Ovary (tissue), 10 donors: Measurements from ENCODE around the gene DXO. TPM values are rescaled to one million over a fixed set of nuclear protein-coding genes. Genes with fewer than 3 reads are reported as not detected.
"Not testable (repeated sequence)": the region's sequence is repeated elsewhere in the genome, so short reads cannot be mapped to it uniquely, and the experiment has no call there.

ENCODE experiments used
- DNase-seq, 5 donors: peaks; one replicate each; pipeline ENCODE4 v3.0.0-alpha.2; 2019 to 2020
- H3K27ac ChIP-seq, 2 donors: fragments of 200-600 bp; one replicate each; pipeline versions ENCODE4 v1.5.1 to v1.8.0; 2019 to 2022
- H3K27me3 ChIP-seq: fragments of 200-600 bp; one replicate; pipeline ENCODE4 v1.8.0; 2022
- H3K36me3 ChIP-seq: fragments of 200-600 bp; sonication (generic); one replicate; pipeline ENCODE4 v1.5.1; 2019
- H3K4me1 ChIP-seq: one replicate; pipeline ENCODE4 v1.8.1; 2013; ENCODE audit warnings: mild to moderate bottlenecking, moderate library complexity; ENCODE audit not compliant: insufficient read depth
- H3K4me3 ChIP-seq: fragments of 200-600 bp; sonication (generic); one replicate; pipeline ENCODE4 v1.5.1; 2017
- H3K9me3 ChIP-seq, 2 donors: fragments of 200-600 bp in 1 of 2; sonication (generic) in 1 of 2; one replicate each; pipeline versions ENCODE4 v1.5.1 to v1.8.1; 2013 to 2019; ENCODE audit warnings: mild to moderate bottlenecking in 1 of 2, moderate library complexity in 1 of 2
- CTCF ChIP-seq, 3 donors: fragments of 450-650 bp in 2 of 3; fragments of 200-600 bp in 1 of 3; IDR thresholded peaks; one replicate each; pipeline versions ENCODE4 v1.5.1 to v1.8.0; 2016 to 2022; ENCODE audit warnings: antibody characterized with exemption in 3 of 3, mild to moderate bottlenecking in 1 of 3
- EP300 ChIP-seq: sonication (generic); formaldehyde crosslinking; IDR thresholded peaks from one replicate; pipeline ENCODE4 v1.6.1; 2017; ENCODE audit warnings: antibody characterized with exemption
- POLR2A ChIP-seq: fragments of 450-650 bp; IDR thresholded peaks from one replicate; pipeline ENCODE4 v1.6.1; 2017; ENCODE audit warnings: antibody characterized with exemption, mild to moderate bottlenecking, moderate library complexity
- WGBS, 3 donors: extraction: QIAGEN DNeasy Blood & Tissue Kit in 1 of 3; methylation state at CpG; one replicate each; pipeline versions ENCODE4 v1.1.5 to v1.1.7; 2013 to 2017; 5-methylcytosine and 5-hydroxymethylcytosine counted together
- intact Hi-C, 4 donors: fragments of 100-400 bp; cut with DNase I; formaldehyde crosslinking; loops; one replicate each; pipeline versions ENCODE4 v1.11.0 to v1.15.1; 2022 to 2023
- long read RNA-seq, 3 donors: library from polyadenylated mRNA in 2 of 3; unstranded in 2 of 3; transcript quantifications; one replicate each; pipeline ENCODE4 v2.0.0 and lab custom pipeline, GENCODE V29; 2021 to 2026
- polyA plus RNA-seq, 2 donors: library from polyadenylated mRNA; stranded (reverse); fragments of 200-250 nt in 1 of 2; fragments of 350-450 nt in 1 of 2; fragmentation: Illumina TruSeq in 1 of 2; extraction: RNeasy Lipid Tissue Mini Kit (QIAGEN cat#74804) in 1 of 2; gene quantifications; one replicate each; pipeline ENCODE4 v1.2.3, GENCODE V29; 2013 to 2014
- total RNA-seq, 7 donors: library from RNA; depleted of rRNA in 2 of 7; stranded (reverse); fragments of >200 nt in 2 of 7; fragmentation: NEBNext Ultra II Directional in 3 of 7; extraction: Animal tissue kit (Norgen Biotek cat#: 25700) in 3 of 7; gene quantifications; one replicate each; pipeline versions ENCODE4 v1.1.0 to v1.2.4, GENCODE V29; 2016 to 2023
- donor health status: DM: no; HTN: no; CAD: no; lungs with moderate emphysema.
- donor health status: DM: no; HTN: no; CAD: no.
- donor health status: Bipolar disorder and iron deficiency.
- donor health status: DM: yes; HTN: yes; CAD: no.
- donor health status: DM: no; HTN: no; CAD: no.
- donor health status: DM: yes; HTN: yes; CAD: no.

DXO gene
- total RNA-seq (10 to 100 TPM; 22.3 to 42.8 (median 26.7) TPM), polyA plus RNA-seq (10 to 100 TPM; 11.7 to 29.3 TPM)
- long read RNA-seq, donor 1, transcript DXO-203 (6 exons, 1,533 nt), result minor isoform, 6 of 115 reads
- long read RNA-seq, donor 1, transcript DXO-210 (5 exons, 1,878 nt), result minor isoform, 10 of 115 reads
- long read RNA-seq, donor 1, transcript DXO-201 (7 exons, 1,628 nt), result major isoform, 20 of 115 reads
- long read RNA-seq, donor 1, partial matches to known transcripts, result 14 of 115 reads
- long read RNA-seq, donor 1, other reads (novel, unspliced or antisense), result 57 of 115 reads
- long read RNA-seq, donor 2, partial matches to known transcripts, result 57 of 73 reads
- long read RNA-seq, donor 2, other reads (novel, unspliced or antisense), result 12 of 73 reads
- long read RNA-seq, donor 3, transcript DXO-201 (7 exons, 1,628 nt), result major isoform, 11 of 51 reads
- long read RNA-seq, donor 3, transcript DXO-203 (6 exons, 1,533 nt), result minor isoform, 5 of 51 reads
- long read RNA-seq, donor 3, partial matches to known transcripts, result 4 of 51 reads
- long read RNA-seq, donor 3, other reads (novel, unspliced or antisense), result 28 of 51 reads

GRCh38 chr6:31971993-31972708 is at the start of gene DXO:
TSS of gene DXO (minus strand) at chr6:31972138. CDS start at chr6:31971675, 463 bp downstream.
- Histone ChIP-seq H3K4me1 (peaks cover 4% of the 10 kb centered on the region), H3K9me3 (no peaks in the 10 kb centered on the region), H3K4me3 (peak within 1 kb of the TSS; percentile 79), H3K36me3 (no peaks in the 10 kb centered on the region), H3K27me3 (no peaks in the 10 kb centered on the region), H3K27ac (peak within 1 kb of the TSS; percentile 96 to 97)
- TF ChIP-seq EP300, result peak; percentile 65
- TF ChIP-seq POLR2A, result peak; percentile 76
- no peak for TF ChIP-seq CTCF (IDR thresholded peaks at IDR 0.05)
- intact Hi-C loops, result no loop called here
- 0 to 1% (median 1%) methylated on average over 60 to 62 of the region's 62 CpGs for WGBS, 3 donors
- DNase-seq, result peak; percentile 95 to 96 (median 96)

- DNase-seq, H3K4me3 ChIP-seq, H3K27ac ChIP-seq, intact Hi-C loops, H3K27me3 ChIP-seq, H3K36me3 ChIP-seq, H3K9me3 ChIP-seq, H3K4me1 ChIP-seq: not testable (repeated sequence)
- no CpG with 5 or more reads among the region's 6 CpGs for WGBS, 3 donors
Observed at GRCh38 chr6:32014547-32014946, 42.6 kb upstream of the DXO start, which contains the start of gene C4B. TSS of gene C4B (plus strand) at chr6:32014795. CDS start at chr6:32014846, 51 bp downstream.

GRCh38 chr6:32013738-32014137 is 41.8 kb upstream of the DXO start:
- intact Hi-C loops, H3K27ac ChIP-seq, H3K27me3 ChIP-seq, H3K9me3 ChIP-seq, H3K36me3 ChIP-seq, H3K4me3 ChIP-seq, H3K4me1 ChIP-seq, DNase-seq: not testable (repeated sequence)
- no CpG with 5 or more reads among the region's 5 CpGs for WGBS, 3 donors

- H3K4me1 ChIP-seq, H3K36me3 ChIP-seq, H3K27me3 ChIP-seq, H3K4me3 ChIP-seq, intact Hi-C loops, H3K27ac ChIP-seq, H3K9me3 ChIP-seq: not testable (repeated sequence)
- DNase-seq, result peak; percentile 43 to 74 (median 64)
- WGBS, 3 donors, result 53 to 64% (median 61%) methylated on average over 14 to 17 of the region's 17 CpGs
Observed at GRCh38 chr6:32012941-32013617, 41.1 kb upstream of the DXO start.

GRCh38 chr6:32010856-32011530 is 39.1 kb upstream of the DXO start:
- H3K27ac ChIP-seq, H3K9me3 ChIP-seq, intact Hi-C loops, H3K4me1 ChIP-seq, H3K36me3 ChIP-seq, H3K27me3 ChIP-seq, H3K4me3 ChIP-seq: not testable (repeated sequence)
- peak; percentile 18 to 61 (median 48) for DNase-seq
- WGBS, 3 donors, result 36 to 65% (median 44%) methylated on average over 12 to 21 of the region's 27 CpGs

GRCh38 chr6:32009537-32009936 is 37.6 kb upstream of the DXO start:
- H3K27ac ChIP-seq, H3K9me3 ChIP-seq, H3K36me3 ChIP-seq, intact Hi-C loops, H3K4me3 ChIP-seq, H3K27me3 ChIP-seq, H3K4me1 ChIP-seq: not testable (repeated sequence)
- 67 to 92% (median 92%) methylated on average over 5 to 10 of the region's 12 CpGs for WGBS, 3 donors
- DNase-seq, result peak in 4 of 5 donors; percentile 6 to 27 (median 16)

GRCh38 chr6:32008616-32009015 is 36.7 kb upstream of the DXO start:
- H3K36me3 ChIP-seq, H3K27me3 ChIP-seq, H3K27ac ChIP-seq, H3K4me1 ChIP-seq, H3K4me3 ChIP-seq, H3K9me3 ChIP-seq, intact Hi-C loops: not testable (repeated sequence)
- 20 to 60% (median 56%) methylated on average over 1 to 6 of the region's 12 CpGs for WGBS, 3 donors
- DNase-seq, result peak in 3 of 5 donors; percentile 8 to 13 (median 8)

- H3K4me3 ChIP-seq, H3K36me3 ChIP-seq, H3K27me3 ChIP-seq, intact Hi-C loops, H3K27ac ChIP-seq, H3K4me1 ChIP-seq, H3K9me3 ChIP-seq: not testable (repeated sequence)
- no CpG with 5 or more reads among the region's 24 CpGs for WGBS, 3 donors
- DNase-seq, result peak in 2 of 5 donors; percentile 9
Observed at GRCh38 chr6:32008037-32008436, 36.1 kb upstream of the DXO start.

- H3K9me3 ChIP-seq, H3K27me3 ChIP-seq, intact Hi-C loops, H3K4me3 ChIP-seq, H3K4me1 ChIP-seq, H3K36me3 ChIP-seq, H3K27ac ChIP-seq: not testable (repeated sequence)
- WGBS, 3 donors, result 74 to 88% (median 78%) methylated on average over 3 to 12 of the region's 12 CpGs
- DNase-seq, result peak in 4 of 5 donors; percentile 8 to 45 (median 14)
Observed at GRCh38 chr6:32007086-32007485, 35.1 kb upstream of the DXO start.
